GM20431 (cell line): Measurements from ENCODE around the gene OPRD1.
"Not testable (repeated sequence)": the region's sequence is repeated elsewhere in the genome, so short reads cannot be mapped to it uniquely, and the experiment has no call there.

ENCODE experiments used
- in situ Hi-C: fragments of 300-500 bp; cut with MseI, MboI; formaldehyde crosslinking; loops from one replicate; pipeline ENCODE4 v1.15.0; 2020; ENCODE audit warnings: low sequenced_read_pairs; ENCODE audit not compliant: unreplicated experiment

OPRD1 gene

DNA sequence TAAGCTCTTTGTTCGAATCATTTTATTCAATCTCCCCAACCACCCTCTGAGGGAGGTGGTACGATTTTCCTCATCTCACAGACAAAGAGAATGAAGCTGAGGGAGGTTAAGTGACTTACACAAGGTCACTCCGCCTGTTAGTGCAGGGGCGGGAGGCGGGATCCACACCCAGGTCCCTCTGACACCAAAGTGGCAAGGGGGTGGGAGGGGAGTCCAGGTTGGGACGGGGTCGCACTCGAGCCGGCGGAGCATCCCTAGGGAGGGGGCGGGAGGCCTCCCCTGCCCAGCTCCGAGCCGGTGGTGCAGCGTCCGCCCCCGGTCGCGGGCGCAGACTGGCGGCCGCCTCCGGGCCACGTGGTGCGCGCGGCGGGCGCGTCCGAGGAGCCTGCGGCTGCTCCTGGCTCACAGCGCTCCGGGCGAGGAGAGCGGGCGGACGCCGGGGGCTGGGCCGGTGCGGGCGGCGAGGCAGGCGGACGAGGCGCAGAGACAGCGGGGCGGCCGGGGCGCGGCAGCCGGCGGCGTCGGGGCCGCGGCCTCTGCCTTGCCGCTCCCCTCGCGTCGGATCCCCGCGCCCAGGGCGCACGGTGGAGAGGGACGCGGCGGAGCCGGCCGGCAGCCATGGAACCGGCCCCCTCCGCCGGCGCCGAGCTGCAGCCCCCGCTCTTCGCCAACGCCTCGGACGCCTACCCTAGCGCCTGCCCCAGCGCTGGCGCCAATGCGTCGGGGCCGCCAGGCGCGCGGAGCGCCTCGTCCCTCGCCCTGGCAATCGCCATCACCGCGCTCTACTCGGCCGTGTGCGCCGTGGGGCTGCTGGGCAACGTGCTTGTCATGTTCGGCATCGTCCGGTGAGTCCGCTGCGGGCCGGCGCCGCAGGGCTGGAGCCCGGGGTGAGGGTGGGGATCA lies at the start of gene OPRD1:
Gene OPRD1, plus strand, starts transcription at position 405 of the 903 bp plus-strand sequence. Its CDS starts 214 bp downstream, at position 619.
- in situ Hi-C loops = no loop called here

DNA sequence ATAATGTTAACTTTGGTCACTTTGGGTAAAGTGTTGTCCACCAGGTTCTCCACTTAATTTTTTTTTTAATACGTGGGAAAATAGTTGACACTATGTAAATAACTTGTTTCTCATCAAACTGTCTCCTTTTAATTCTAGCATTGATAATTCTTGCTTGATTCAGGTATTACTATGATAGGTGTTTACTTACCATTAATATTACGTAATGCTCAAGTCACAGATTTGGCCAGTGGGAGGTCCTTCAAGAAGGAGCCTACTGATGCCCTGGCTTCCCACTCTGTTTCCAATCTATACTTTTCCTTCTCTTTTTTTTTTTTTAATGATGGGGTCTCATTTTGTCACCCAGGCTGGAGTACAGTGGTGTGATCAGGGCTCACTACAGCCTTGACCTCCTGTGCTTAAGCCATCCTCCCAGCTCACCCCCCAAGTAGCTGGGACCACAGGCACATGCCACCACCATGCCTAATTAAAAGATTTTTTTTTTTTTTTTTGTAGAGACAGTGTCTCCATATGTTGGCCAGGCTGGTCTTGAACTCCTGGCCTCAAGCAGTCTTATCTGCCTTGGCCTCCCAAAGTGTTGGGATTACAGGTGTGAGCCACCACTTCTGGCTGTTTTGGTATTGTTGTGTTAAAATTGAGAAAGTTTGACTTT lies 45.3 kb upstream of the OPRD1 start:
- in situ Hi-C loops = no loop called here

DNA sequence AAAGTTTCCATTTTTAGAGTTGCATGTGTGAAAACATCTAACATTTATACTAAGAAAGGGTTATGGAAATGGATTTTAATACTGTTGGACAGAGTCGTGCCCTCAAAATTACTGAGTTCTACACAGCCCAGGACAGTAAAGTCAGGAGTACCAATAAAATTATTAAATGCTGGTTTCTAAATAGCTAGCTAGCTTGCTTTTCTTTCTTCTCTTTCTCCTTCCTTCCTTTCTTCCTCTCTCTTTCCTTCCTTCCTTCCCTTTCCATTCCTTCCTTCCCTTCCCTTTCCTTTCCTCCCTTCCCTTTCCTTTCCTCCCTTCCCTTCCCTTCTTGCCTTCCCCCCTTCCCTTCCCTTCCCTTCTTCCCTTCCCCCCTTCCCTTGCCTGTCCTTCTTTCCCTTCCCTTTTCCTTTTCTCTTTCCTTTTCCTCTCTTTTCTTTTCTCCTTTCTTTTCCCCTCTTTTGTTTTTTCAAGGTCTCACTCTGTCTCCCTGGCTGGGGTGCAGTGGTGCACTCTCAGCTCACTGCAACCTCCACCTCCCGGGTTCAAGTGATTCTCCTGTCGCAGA lies 41.3 kb upstream of the OPRD1 start:
- in situ Hi-C loops = no loop called here

DNA sequence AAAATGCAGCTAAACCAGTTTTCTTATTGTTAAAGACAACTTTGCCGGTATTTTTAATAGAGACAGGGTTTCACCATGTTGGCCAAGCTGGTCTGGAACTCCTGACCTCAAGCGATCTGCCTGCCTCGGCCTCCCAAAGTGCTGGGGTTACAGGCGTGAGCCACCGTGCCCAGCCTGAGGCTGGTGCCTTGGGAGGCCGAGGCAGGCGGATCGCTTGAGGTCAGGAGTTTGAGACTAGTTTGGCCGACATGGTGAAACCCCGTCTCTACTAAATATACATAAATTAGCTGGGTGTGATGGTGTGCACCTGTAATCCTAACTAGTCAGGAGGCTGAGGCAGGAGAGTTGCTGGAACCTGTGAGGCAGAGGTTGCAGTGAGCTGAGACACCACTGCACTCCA lies 40.0 kb upstream of the OPRD1 start:
- in situ Hi-C loops = not testable (repeated sequence)

DNA sequence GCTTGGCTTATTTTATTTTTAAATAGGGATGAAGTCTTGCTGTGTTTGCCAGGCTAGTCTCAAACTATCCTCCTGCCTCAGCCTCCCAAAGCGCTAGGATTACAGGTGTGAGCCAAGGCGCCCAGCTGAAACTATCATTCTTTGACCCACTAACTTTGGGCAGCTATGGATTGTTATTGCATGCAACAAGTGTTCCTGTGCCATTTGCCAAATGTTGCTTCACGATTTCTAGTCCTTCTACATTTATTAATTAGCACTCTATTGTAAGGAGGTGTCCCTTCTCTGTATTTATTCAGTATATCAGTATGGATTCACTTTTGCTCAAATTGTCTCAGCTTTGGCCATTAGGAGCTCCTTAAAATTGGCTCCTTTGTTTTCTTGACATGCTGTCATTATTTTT lies 38.9 kb upstream of the OPRD1 start:
- in situ Hi-C loops = no loop called here

DNA sequence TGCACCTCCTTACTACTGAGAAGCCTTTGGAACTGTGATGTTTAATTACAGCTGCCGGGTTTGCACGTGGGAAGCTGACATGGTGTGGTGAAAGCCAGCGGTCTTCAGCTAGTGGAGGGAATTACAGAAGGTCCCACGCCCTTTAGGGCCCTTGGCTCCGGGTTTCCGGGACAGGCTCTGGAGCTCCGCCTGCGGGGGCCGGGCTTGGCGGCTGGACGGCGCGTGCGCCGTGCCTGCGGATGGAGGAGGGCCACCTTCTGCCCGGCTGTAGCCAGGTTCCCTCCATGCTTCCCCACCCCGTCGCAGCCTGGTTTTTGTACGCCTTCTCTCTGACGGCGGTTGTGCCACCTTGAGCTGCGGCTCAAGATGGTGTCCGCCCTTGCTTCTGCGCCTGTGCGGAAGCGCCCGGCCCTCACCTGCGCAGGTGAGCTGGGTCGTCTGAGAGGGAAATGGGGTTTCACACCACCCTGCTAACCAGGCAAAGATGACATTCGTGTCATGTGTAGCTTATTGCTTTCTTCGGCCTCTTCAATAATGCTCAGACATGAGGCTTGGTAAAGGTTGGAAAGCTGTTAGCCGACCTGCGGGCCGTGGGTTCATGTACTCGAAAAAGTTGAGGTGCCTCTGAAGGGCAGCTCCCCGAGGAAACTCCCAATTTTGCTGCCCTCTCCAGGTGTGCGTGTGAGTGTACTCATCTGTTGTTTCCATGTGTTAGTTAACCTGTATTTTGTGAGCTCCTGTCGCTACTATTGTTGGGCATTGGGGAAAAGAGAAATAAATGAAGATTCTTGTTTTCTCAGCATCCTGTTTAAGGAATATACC lies 36.6 kb upstream of the OPRD1 start:
- in situ Hi-C loops = loop anchor here (25.0 kb wide), 1 partner anchor 262 kb away; no protein-coding TSS in a partner anchor

DNA sequence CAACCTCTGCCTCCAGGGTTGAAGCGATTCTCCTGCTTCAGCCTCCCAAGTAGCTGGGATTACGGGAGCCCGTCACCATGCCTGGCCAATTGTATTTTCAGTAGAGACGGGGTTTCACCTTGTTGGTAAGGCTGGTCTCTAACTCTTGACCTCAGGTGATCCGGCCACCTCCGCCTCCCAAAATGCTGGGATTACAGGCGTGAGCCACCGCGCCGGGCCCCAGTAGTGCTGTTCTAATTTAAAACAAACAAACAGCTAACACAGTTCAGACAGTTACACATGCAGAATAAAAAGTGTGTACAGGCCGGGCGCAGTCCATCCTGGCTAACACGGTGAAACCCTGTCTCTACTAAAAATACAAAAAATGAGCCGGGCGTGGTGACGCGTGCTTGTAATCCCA lies 35.6 kb upstream of the OPRD1 start:
- in situ Hi-C loops = loop anchor here (25.0 kb wide), 1 partner anchor 261 kb away; no protein-coding TSS in a partner anchor

DNA sequence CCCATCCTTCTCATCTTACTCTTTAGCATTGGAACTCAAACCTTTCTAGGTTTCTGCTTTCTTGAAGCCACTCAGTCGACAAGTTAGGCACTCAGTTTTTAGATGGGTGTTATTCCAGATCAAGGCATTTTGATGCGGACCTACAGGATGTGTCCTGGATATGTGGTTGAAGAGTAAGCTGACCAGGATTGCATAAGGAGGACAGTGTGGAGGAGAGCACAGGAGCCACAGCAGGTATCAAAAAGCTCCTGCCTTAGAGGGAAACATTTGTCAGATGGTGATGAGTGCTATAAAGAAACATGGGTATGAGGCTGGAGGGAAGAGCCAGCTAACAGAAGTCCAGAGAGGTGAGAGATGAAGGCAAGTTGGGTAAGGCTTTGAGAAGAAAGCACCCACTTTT lies 33.9 kb upstream of the OPRD1 start:
- in situ Hi-C loops = loop anchor here (25.0 kb wide), 1 partner anchor 259 kb away; no protein-coding TSS in a partner anchor

DNA sequence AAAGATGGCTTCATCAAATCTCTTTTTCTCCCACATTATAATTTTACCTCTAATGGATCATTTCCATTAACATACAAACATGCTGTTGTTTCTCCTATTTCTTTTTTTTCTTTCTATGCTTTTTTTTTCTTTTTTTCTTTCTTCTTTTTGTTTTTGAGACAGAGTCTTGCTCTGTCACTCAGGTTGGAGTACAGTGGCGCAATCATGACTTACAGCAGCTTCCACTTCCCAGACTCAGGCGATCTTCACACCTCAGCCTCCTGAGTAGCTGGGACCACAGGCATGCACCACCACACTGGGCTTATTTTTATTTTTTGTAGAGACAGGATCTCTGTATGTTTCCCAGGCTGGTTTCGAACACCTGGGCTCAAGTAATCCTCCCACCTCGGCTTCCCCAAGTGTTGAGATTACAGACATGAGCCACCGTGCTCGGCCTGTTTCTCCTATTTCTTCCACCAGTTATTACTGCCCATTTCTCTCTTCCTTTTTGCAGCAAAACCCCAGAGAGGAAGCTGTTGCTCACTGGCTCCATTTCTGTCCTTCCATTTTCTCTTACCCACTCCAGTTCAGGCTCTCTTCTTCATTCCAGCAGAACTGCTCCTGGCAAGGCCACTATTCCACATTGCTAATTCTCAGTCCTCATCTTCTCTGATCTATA lies 32.1 kb upstream of the OPRD1 start:
- in situ Hi-C loops = loop anchor here (5.0 to 25.0 kb wide), 2 partner anchors 87 to 257 kb away; no protein-coding TSS in a partner anchor

DNA sequence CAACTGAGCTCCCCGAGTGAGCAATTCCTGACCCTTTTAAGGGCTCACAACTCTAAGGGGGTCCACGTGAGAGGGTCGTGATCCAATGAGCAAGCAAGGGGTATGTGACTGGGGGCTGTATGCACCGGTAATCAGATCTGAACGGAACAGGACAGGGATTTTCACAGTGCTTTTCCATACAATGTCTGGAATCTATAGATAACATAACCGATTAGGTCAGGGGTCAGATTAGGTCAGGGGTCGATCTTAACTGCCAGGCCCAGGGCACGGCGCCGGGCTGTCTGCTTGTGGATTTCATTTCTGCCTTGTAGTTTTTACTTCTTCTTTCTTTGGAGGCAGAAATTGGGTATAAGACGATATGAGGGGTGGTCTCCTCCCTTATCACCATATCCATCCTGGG lies 30.7 kb upstream of the OPRD1 start:
- in situ Hi-C loops = loop anchor here (5.0 to 25.0 kb wide), 2 partner anchors 86 to 256 kb away; no protein-coding TSS in a partner anchor

DNA sequence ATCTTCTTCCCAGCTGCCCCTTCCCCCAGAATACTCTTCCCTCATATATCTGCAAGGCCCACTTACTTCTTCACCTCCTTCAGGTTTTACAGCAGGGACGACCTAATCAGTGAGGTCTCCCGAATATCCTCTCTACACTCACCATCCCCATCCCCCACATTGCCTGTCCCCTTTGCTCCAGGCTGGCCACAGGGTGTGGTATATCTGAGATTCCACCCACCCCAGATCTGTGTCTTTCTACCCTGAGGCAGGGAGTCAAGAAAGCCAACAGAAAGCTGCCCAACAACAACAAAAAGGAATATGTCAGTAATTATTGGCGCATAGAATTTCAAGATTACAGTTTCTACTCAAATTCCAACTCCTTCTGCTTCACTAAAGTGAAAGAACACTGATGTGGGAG lies 30.0 kb upstream of the OPRD1 start:
- in situ Hi-C loops = loop anchor here (5.0 to 25.0 kb wide), 2 partner anchors 85 to 255 kb away; no protein-coding TSS in a partner anchor

DNA sequence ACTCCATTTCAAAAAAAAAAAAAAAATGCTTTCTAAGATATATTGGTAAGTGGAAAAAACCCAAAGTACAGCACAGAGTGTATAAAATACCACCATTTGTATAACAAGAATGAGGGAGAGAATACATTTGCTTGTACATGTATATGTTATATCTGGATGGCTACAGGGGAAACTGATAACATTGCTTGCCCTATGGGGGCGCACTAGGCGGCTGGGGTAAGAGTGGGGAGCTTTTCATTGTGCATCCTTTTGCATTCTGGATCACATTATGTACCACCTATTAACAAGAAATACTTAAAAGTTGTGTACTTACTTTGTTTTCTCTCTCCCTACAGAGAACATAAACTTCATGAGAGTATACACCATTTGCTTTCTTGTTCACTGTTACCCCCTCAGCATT lies 28.6 kb upstream of the OPRD1 start:
- in situ Hi-C loops = loop anchor here (5.0 to 25.0 kb wide), 2 partner anchors 84 to 254 kb away; no protein-coding TSS in a partner anchor

DNA sequence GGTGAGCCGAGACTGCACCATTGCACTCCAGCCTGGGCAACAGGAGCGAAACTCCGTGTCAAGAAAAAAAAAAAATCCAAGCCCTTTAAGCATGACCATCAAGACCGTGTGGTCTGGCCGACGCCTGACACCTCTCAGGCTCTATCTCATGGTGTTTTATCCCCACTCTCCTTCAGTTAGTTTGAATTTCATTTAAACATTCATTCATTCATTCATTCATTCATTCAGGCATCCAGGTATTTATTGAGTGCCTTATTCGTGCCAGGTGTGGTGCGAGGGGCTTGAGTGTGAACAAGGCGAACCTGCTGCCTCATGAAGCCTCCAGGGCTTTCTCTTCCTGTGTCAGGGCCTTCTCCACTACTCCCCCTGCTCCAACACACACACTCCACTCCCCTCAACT lies 22.6 kb upstream of the OPRD1 start:
- in situ Hi-C loops = loop anchor here (25.0 kb wide), 1 partner anchor 248 kb away; no protein-coding TSS in a partner anchor

DNA sequence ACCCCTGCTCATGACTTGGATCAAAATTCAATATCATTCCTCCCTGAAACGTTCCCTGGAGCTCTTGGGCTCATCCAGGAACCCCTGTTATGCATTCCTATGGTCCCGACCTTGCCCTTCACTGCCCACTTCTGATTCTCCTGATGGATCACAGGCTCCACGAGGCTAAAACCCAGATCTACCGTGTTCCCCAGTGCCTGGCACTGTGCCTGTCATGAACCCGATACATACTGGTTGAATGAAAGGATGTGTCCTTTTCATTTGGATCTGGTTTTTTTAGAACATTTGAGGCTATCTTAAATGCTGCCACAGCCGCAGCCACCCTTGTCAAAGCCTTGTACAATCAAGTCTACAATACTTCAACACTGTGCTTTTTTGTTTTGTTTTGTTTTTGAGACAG lies 22.2 kb upstream of the OPRD1 start:
- in situ Hi-C loops = loop anchor here (25.0 kb wide), 1 partner anchor 247 kb away; no protein-coding TSS in a partner anchor

DNA sequence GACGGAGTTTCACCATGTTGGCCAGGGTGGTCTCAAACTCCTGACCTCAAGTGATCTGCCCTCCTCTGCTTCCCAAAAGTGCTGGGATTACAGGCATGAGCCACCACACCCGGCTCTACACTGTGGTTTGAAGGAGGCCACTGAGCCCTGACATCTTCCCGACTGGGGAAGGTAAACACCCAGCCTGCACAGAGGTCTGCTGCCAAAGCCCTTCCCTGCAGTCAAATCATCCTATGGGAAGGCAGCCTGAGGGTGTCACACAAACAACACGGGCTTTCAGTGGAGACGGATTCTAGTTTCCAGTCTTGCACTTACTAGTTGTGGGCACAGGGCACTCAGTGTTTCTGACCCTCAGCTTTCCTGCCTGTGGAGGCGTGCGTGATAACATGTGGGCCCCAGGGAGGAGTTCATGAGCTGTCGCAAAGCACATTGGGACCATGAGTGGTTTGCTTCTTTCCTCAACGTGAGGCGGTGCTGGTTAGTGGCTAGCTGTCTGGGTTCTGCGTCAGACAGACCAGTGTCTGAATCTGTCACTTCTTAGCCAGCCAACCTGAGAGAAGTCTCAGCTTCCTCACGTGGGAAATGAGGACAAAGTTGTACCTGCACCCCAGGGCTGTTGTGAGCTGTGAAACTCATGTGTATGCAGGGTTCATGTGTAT lies 21.5 kb upstream of the OPRD1 start:
- in situ Hi-C loops = loop anchor here (25.0 kb wide), 1 partner anchor 247 kb away; no protein-coding TSS in a partner anchor

DNA sequence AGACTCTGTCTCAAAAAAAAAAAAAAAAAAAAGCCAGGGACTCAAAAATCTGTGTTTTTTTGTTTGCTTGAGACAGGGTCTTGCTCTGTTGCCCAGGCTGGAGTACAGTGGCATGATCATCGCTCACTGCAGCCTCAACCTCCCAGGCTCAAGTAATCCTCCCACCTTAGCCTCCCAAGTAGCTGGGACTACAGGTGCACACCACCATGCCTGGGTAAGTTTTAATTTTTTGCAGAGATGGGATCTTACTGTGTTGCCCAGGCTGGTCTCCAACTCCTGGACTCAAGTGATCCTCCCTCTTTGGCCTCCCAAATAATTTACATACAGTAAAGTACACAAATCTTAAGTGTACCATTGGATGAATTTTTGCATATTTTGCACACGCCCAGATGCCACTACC lies 20.0 kb upstream of the OPRD1 start:
- in situ Hi-C loops = loop anchor here (25.0 kb wide), 1 partner anchor 245 kb away; no protein-coding TSS in a partner anchor

DNA sequence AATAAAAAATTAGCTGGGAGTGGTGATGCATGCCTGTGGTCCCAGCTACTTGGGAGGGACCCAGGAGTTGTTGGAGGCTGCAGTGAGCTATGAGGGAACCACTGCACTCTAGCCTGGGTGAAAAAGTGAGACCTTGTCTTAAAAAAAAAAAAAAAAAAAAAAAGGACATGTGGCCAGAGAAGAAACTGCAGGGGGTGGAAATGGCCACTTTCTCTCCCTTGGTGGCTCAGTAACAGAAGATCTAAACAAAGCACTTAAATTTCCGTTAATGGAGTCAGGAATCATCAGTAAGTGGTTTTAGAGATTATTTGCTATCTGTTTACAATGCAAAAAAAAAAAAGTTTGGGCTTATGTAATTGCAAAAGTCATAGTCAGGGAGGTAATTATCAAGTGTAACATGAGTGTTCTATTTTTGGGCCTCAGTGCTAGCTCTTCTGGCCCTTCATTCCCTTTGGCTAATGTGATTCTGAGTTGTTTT lies 19.3 kb upstream of the OPRD1 start:
- in situ Hi-C loops = loop anchor here (25.0 kb wide), 1 partner anchor 245 kb away; no protein-coding TSS in a partner anchor

DNA sequence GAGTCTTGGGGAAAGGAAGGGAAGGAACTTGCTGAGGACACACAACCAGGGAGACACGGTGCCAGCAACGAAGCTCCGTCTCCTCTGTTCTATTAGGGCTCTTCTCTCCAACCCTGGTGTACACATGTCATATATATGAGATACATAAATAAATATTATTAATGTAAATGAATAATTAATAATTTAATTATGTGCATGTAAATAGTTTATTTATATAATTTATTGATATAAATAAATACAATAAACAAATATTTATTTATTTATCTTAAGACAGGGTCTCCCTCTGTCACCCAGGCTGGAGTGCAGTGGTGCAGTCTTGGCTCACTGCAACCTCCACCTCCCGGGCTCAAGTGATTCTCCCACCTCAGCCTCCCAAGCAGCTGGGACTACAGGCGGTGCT lies 17.4 kb upstream of the OPRD1 start:
- in situ Hi-C loops = loop anchor here (25.0 kb wide), 1 partner anchor 243 kb away; no protein-coding TSS in a partner anchor
